WTC11 (cell line): ENCODE results near the gene TSPAN2. TPM values are rescaled to one million over a fixed set of nuclear protein-coding genes. Genes with fewer than 3 reads are reported as not detected.

ENCODE experiments used
- ATAC-seq: fragments of 200-7000 bp; cut with Tn5 transposase; 2 replicates; pipeline ENCODE4 v1.10.0; 2021; ENCODE audit warnings: mild to moderate bottlenecking, moderate library complexity
- CTCF ChIA-PET: fragments of 300-600 bp; sonication (Branson Sonifier 250); formaldehyde crosslinking; loops from one replicate; lab custom pipeline; 2021; ENCODE audit warnings: antibody characterized with exemption; lab: Charles Lee
- POLR2A ChIA-PET: fragments of 350-600 bp; sonication (Branson Sonifier 250); formaldehyde crosslinking; loops from one replicate; lab custom pipeline; 2021; ENCODE audit warnings: antibody characterized with exemption; lab: Charles Lee
- DNase-seq: peaks from one replicate; pipeline ENCODE4 v3.0.0; 2021; ENCODE audit warnings: low spot score
- H3K27ac Mint-ChIP-seq: 2 replicates; pipeline ENCODE4 v1.8.0; 2021; ENCODE audit warnings: mixed read lengths
- H3K27me3 Mint-ChIP-seq: 2 replicates; pipeline ENCODE4 v1.8.0; 2021; ENCODE audit warnings: low read depth, mild to moderate bottlenecking, moderate library complexity, mixed read lengths
- H3K36me3 Mint-ChIP-seq: 2 replicates; pipeline ENCODE4 v1.8.0; 2021; ENCODE audit warnings: mixed read lengths
- H3K4me1 Mint-ChIP-seq: 2 replicates; pipeline ENCODE4 v1.8.0; 2022; ENCODE audit warnings: mixed read lengths
- H3K4me3 Mint-ChIP-seq: 2 replicates; pipeline ENCODE4 v1.8.0; 2021; ENCODE audit warnings: mild to moderate bottlenecking, moderate library complexity, mixed read lengths
- H3K9me3 Mint-ChIP-seq: 2 replicates; pipeline ENCODE4 v1.8.0; 2021; ENCODE audit warnings: mixed read lengths
- ELF4 ChIP-seq: sonication (generic); formaldehyde crosslinking; IDR thresholded peaks from 2 replicates; pipeline ENCODE4 v1.8.1; 2022; ENCODE audit warnings: low read depth, mild to moderate bottlenecking, moderate library complexity, missing genetic modification reagents
- HMGA2 ChIP-seq: fragments of 250-450 bp; sonication (Bioruptor Pico); IDR thresholded peaks from 2 replicates; pipeline ENCODE4 v1.4.0; 2021; ENCODE audit warnings: mild to moderate bottlenecking, moderate library complexity
- IRF2 ChIP-seq: sonication (generic); formaldehyde crosslinking; IDR thresholded peaks from 2 replicates; pipeline ENCODE4 v1.8.0; 2022; ENCODE audit warnings: low read depth, missing genetic modification reagents, borderline replicate concordance
- JAZF1 ChIP-seq: fragments of 250-450 bp; sonication (Bioruptor Pico); IDR thresholded peaks from 2 replicates; pipeline ENCODE4 v1.9.0; 2021; ENCODE audit warnings: moderate library complexity, mild to moderate bottlenecking, inconsistent platforms
- MAX ChIP-seq: sonication (generic); formaldehyde crosslinking; IDR thresholded peaks from 2 replicates; pipeline ENCODE4 v1.8.0; 2022; ENCODE audit warnings: mild to moderate bottlenecking, missing genetic modification reagents
- PRRX2 ChIP-seq: fragments of 250-450 bp; sonication (Bioruptor Pico); IDR thresholded peaks from 2 replicates; pipeline ENCODE4 v1.8.0; 2021; ENCODE audit warnings: mild to moderate bottlenecking
- RORB ChIP-seq: fragments of 250-450 bp; sonication (Bioruptor Pico); IDR thresholded peaks from 2 replicates; pipeline ENCODE4 v1.9.0; 2021; ENCODE audit warnings: mild to moderate bottlenecking
- SMAD3 ChIP-seq: sonication (generic); formaldehyde crosslinking; IDR thresholded peaks from 2 replicates; pipeline ENCODE4 v1.8.0; 2022; ENCODE audit warnings: missing genetic modification reagents, mild to moderate bottlenecking, borderline replicate concordance
- SMAD4 ChIP-seq: sonication (generic); formaldehyde crosslinking; IDR thresholded peaks from 2 replicates; pipeline ENCODE4 v1.8.0; 2022; ENCODE audit warnings: mild to moderate bottlenecking, missing genetic modification reagents
- TEAD1 ChIP-seq: sonication (generic); formaldehyde crosslinking; IDR thresholded peaks from 2 replicates; pipeline ENCODE4 v1.8.0; 2022; ENCODE audit warnings: mild to moderate bottlenecking, missing genetic modification reagents
- TEAD4 ChIP-seq: sonication (generic); formaldehyde crosslinking; IDR thresholded peaks from 2 replicates; pipeline ENCODE4 v1.8.0; 2022; ENCODE audit warnings: mild to moderate bottlenecking, missing genetic modification reagents
- ZNF138 ChIP-seq: sonication (generic); formaldehyde crosslinking; conservative IDR thresholded peaks from 2 replicates; pipeline ENCODE4 v1.8.1; 2022; ENCODE audit warnings: mild to moderate bottlenecking, moderate library complexity, missing genetic modification reagents
- ZNF281 ChIP-seq: sonication (generic); formaldehyde crosslinking; IDR thresholded peaks from 2 replicates; pipeline ENCODE4 v1.8.0; 2023; ENCODE audit warnings: mild to moderate bottlenecking, missing genetic modification reagents
- total RNA-seq: library from RNA; stranded (reverse); gene quantifications from 3 replicates; pipeline ENCODE4 v1.2.3, GENCODE V29; 2021
- TF ChIP-seq, protein P1 (sequence below): sonication (generic); formaldehyde crosslinking; IDR thresholded peaks from 2 replicates; pipeline ENCODE4 v1.8.1; 2022; ENCODE audit warnings: mild to moderate bottlenecking, missing genetic modification reagents, moderate library complexity, borderline replicate concordance
- TF ChIP-seq, protein P2 (sequence below): fragments of 200-600 bp; IDR thresholded peaks from 2 replicates; pipeline ENCODE4 v1.8.0; 2022; ENCODE audit warnings: antibody characterized with exemption
- TF ChIP-seq, protein P3 (sequence below): sonication (generic); formaldehyde crosslinking; IDR thresholded peaks from 2 replicates; pipeline ENCODE4 v1.8.1; 2023; ENCODE audit warnings: mild to moderate bottlenecking, missing genetic modification reagents

Gene TSPAN2
- total RNA-seq, 1 experiment from 2014 or later = 12.0 TPM

DNA sequence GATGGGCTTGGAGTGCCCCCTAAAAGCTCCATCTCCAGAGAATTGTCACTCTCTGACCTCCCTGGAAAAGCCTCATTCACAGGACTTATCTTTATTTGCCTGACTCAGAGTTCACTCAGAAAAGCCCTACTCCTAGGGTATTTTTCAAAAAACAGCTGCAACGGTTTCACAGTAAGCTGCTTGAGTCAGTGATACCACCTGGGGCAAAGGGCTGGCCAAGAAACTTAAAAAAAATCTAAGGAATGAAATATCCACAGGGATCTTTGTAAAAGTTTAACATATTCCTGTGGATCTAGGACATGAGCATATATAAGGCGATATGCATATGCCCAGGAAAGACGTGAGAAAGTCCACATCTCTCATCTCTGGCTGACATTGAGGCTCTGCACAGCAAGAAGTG is 33.8 kb upstream of the TSPAN2 start:
- ChIA-PET CTCF (interaction anchor here (0.9 to 3.2 kb wide), 3 partner anchors 10 to 152 kb away, joined by 3 to 12 read pairs (median 4); no protein-coding TSS in a partner anchor), POLR2A (no interaction called here)
- DNase-seq = no peak
- H3K27ac Mint-ChIP-seq = no peak overlapping the region
- H3K4me1 Mint-ChIP-seq = peaks cover 3% of the 10 kb centered on the region; the same call in 1 of the 2 replicates
- H3K4me3 Mint-ChIP-seq = no peak overlapping the region
- TF ChIP-seq RORB (no peak), TEAD1 (no peak), IRF2 (CRISPR knock-in tag) (no peak), MAX (CRISPR knock-in tag) (no peak), JAZF1 (no peak), SMAD4 (no peak)
- TF ChIP-seq, protein P1, sequence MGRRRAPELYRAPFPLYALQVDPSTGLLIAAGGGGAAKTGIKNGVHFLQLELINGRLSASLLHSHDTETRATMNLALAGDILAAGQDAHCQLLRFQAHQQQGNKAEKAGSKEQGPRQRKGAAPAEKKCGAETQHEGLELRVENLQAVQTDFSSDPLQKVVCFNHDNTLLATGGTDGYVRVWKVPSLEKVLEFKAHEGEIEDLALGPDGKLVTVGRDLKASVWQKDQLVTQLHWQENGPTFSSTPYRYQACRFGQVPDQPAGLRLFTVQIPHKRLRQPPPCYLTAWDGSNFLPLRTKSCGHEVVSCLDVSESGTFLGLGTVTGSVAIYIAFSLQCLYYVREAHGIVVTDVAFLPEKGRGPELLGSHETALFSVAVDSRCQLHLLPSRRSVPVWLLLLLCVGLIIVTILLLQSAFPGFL (CRISPR knock-in tag) = no peak
- TF ChIP-seq, all 79 proteins: peak for 0
- H3K9me3 Mint-ChIP-seq = peaks cover 47% of the 10 kb centered on the region
- no peaks in the 10 kb centered on the region; the same call in 1 of the 2 replicates for H3K27me3 Mint-ChIP-seq
- peaks cover 32% of the 10 kb centered on the region for H3K36me3 Mint-ChIP-seq
- no peak for ATAC-seq

GRCh38 chr1:115121793-115122192 is 32.5 kb upstream of the TSPAN2 start:
- Mint-ChIP-seq H3K4me1 (peaks cover 12% of the 10 kb centered on the region), H3K4me3 (no peak overlapping the region), H3K27me3 (no peaks in the 10 kb centered on the region; the same call in 1 of the 2 replicates), H3K27ac (no peak overlapping the region), H3K36me3 (peaks cover 32% of the 10 kb centered on the region), H3K9me3 (peaks cover 55% of the 10 kb centered on the region)
- DNase-seq (no peak), ATAC-seq (no peak)
- TF ChIP-seq TEAD4 (no peak), MAX (CRISPR knock-in tag) (no peak), ELF4 (CRISPR knock-in tag) (no peak), SMAD4 (no peak), ZNF281 (CRISPR knock-in tag) (no peak), PRRX2 (CRISPR knock-in tag) (no peak), SMAD3 (CRISPR knock-in tag) (no peak), ZNF138 (CRISPR knock-in tag) (no peak), HMGA2 (CRISPR knock-in tag) (no peak)
- TF ChIP-seq, protein P2, sequence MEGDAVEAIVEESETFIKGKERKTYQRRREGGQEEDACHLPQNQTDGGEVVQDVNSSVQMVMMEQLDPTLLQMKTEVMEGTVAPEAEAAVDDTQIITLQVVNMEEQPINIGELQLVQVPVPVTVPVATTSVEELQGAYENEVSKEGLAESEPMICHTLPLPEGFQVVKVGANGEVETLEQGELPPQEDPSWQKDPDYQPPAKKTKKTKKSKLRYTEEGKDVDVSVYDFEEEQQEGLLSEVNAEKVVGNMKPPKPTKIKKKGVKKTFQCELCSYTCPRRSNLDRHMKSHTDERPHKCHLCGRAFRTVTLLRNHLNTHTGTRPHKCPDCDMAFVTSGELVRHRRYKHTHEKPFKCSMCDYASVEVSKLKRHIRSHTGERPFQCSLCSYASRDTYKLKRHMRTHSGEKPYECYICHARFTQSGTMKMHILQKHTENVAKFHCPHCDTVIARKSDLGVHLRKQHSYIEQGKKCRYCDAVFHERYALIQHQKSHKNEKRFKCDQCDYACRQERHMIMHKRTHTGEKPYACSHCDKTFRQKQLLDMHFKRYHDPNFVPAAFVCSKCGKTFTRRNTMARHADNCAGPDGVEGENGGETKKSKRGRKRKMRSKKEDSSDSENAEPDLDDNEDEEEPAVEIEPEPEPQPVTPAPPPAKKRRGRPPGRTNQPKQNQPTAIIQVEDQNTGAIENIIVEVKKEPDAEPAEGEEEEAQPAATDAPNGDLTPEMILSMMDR = no peak
- TF ChIP-seq, protein P3, sequence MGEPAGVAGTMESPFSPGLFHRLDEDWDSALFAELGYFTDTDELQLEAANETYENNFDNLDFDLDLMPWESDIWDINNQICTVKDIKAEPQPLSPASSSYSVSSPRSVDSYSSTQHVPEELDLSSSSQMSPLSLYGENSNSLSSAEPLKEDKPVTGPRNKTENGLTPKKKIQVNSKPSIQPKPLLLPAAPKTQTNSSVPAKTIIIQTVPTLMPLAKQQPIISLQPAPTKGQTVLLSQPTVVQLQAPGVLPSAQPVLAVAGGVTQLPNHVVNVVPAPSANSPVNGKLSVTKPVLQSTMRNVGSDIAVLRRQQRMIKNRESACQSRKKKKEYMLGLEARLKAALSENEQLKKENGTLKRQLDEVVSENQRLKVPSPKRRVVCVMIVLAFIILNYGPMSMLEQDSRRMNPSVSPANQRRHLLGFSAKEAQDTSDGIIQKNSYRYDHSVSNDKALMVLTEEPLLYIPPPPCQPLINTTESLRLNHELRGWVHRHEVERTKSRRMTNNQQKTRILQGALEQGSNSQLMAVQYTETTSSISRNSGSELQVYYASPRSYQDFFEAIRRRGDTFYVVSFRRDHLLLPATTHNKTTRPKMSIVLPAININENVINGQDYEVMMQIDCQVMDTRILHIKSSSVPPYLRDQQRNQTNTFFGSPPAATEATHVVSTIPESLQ (CRISPR knock-in tag) = no peak
- ChIA-PET CTCF (interaction anchor here (3.2 kb wide), 1 partner anchor 9 kb away, joined by 12 read pairs; no protein-coding TSS in a partner anchor), POLR2A (no interaction called here)
